WERI-Rb-1 (cell line): Measurements from ENCODE around the gene ATP2A2.

Experiments
- DNase-seq: peaks from one replicate; pipeline ENCODE4 v3.0.0-alpha.2; 2020
- H3K27ac ChIP-seq: fragments of 250-450 bp; sonication (Bioruptor Pico); 2 replicates; pipeline ENCODE4 v1.5.1; 2020; ENCODE audit warnings: mild to moderate bottlenecking, moderate library complexity
- H3K27me3 ChIP-seq: fragments of 250-450 bp; sonication (Bioruptor Pico); 2 replicates; pipeline ENCODE4 v1.5.1; 2021; ENCODE audit warnings: mild to moderate bottlenecking, low read depth, moderate library complexity; ENCODE audit not compliant: insufficient read depth, severe bottlenecking
- H3K36me3 ChIP-seq: fragments of 250-450 bp; sonication (Bioruptor Pico); 2 replicates; pipeline ENCODE4 v1.5.1; 2020; ENCODE audit warnings: mild to moderate bottlenecking, moderate library complexity
- H3K4me3 ChIP-seq: 2 replicates; pipeline ENCODE4 v1.5.1; 2011; ENCODE audit warnings: low read depth, mild to moderate bottlenecking, control low read depth, low read length
- H3K9me3 ChIP-seq: fragments of 250-450 bp; sonication (Bioruptor Pico); 2 replicates; pipeline ENCODE4 v1.5.1; 2021; ENCODE audit warnings: mild to moderate bottlenecking, moderate library complexity; ENCODE audit not compliant: severe bottlenecking
- CTCF ChIP-seq: IDR thresholded peaks from 2 replicates; pipeline ENCODE4 v1.5.1; 2011; ENCODE audit warnings: low read depth, mild to moderate bottlenecking, control low read depth, inconsistent platforms, low read length

The ATP2A2 gene

DNA sequence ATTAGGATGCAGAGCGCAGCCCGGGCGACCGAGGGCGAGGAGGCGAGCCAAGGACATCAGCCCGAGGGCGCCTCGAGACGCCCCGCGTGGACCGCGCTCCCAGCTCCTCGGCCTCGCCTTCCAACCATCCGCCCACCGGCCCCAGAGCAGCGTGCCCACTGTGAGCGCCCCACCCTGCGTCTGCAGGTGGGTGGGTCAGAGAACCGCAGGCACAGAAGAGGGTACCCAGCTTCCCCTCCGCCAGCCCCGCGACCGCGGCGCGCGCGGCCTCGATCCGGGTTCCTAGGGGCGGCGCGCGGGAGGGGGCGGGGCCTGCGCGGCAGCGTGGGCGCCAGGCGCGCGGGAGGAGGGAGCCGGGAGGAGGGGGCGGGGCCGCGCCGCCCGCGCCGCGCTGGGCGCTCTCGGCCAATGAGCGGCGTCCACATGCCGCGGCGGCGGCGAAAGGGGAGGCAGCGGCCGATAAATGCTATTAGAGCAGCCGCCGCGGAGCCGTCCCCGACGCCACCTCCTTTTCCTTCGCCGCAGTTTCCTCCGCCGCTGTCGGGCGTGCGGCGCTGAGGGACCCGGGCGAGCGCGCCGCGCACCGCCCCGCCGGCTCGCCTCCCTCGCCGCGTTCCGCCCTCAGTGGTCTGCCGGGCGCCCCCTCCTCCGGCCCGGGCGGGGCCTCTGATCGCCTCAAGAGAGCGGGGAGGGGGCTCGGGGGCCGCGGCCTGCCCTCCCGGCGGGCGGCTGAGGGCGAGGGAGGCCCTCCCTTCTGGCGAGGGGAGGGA lies at the start of gene ATP2A2:
TSS of gene ATP2A2 (plus strand) at position 469 of the 770 bp plus-strand sequence. CDS start 543 bp downstream, outside the sequence.
- DNase-seq, result peak; percentile 89
- H3K27ac ChIP-seq, result peak within 1 kb of the TSS; percentile 95
- H3K36me3 ChIP-seq, result peaks cover 43% of the 10 kb centered on the region
- H3K4me3 ChIP-seq, result peak within 1 kb of the TSS; percentile 93
- no peaks in the 10 kb centered on the region for H3K9me3 ChIP-seq
- H3K27me3 ChIP-seq, result no peaks in the 10 kb centered on the region
- no peak for TF ChIP-seq CTCF

- H3K36me3 ChIP-seq, result no peaks in the 10 kb centered on the region
- no peak overlapping the region for H3K27ac ChIP-seq
- TF ChIP-seq CTCF, result no peak
- no peaks in the 10 kb centered on the region for H3K27me3 ChIP-seq
- no peak for DNase-seq
- H3K4me3 ChIP-seq, result no peak overlapping the region
- H3K9me3 ChIP-seq, result no peaks in the 10 kb centered on the region
Observed at GRCh38 chr12:110233212-110233903, 47.7 kb upstream of the ATP2A2 start.

DNA sequence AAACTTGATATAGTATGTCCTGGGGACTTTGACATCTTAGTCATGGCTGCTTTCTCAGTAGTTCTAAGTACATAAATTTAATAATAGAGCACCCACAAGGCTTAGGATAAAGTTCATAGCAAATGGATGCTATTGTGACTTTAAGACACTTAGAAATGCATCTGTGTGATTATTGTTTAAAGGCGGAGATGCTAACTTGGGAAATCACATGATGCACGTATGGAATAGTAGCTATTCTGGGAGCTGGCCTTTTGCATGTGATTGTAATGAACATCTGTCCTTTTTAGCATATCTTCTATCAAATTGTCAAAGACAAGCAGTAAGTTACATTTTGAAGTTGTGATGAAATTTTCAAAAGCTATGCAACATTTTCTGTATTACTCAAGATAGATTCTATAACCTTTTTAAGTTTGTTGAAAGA lies 46.7 kb upstream of the ATP2A2 start:
- Histone ChIP-seq H3K9me3 (no peaks in the 10 kb centered on the region), H3K4me3 (no peak overlapping the region), H3K27me3 (no peaks in the 10 kb centered on the region), H3K27ac (no peak overlapping the region), H3K36me3 (no peaks in the 10 kb centered on the region)
- DNase-seq, result no peak
- TF ChIP-seq CTCF, result no peak

GRCh38 chr12:110234755-110235154 lies 46.3 kb upstream of the ATP2A2 start:
- Histone ChIP-seq H3K36me3 (no peaks in the 10 kb centered on the region), H3K9me3 (no peaks in the 10 kb centered on the region), H3K4me3 (no peak overlapping the region), H3K27ac (no peak overlapping the region), H3K27me3 (no peaks in the 10 kb centered on the region)
- no peak for TF ChIP-seq CTCF
- no peak for DNase-seq

GRCh38 chr12:110235383-110235782 lies 45.7 kb upstream of the ATP2A2 start:
- Histone ChIP-seq H3K9me3 (no peaks in the 10 kb centered on the region), H3K27me3 (no peaks in the 10 kb centered on the region), H3K36me3 (no peaks in the 10 kb centered on the region), H3K4me3 (no peak overlapping the region), H3K27ac (no peak overlapping the region)
- no peak for TF ChIP-seq CTCF
- DNase-seq, result no peak
